HEK293 (cell line): ENCODE results near the gene PYGO2.

ENCODE experiments used
- CTCF ChIA-PET: fragments of 350-600 bp; formaldehyde crosslinking; extraction: SDS; loops from one replicate; lab custom pipeline; 2021; ENCODE audit warnings: antibody characterized with exemption; lab: Yijun Ruan, JAX
- POLR2A ChIA-PET: fragments of 300-600 bp; formaldehyde crosslinking; extraction: SDS; loops from one replicate; lab custom pipeline; 2020; ENCODE audit warnings: antibody characterized with exemption, inconsistent platforms; lab: Yijun Ruan, JAX
- H3K27ac ChIP-seq: fragments of 200-500 bp; sonication (Bioruptor generic); 2 replicates; pipeline ENCODE4 v1.5.1; 2014; ENCODE audit warnings: low read depth, low read length, control low read depth, inconsistent platforms; ENCODE audit errors: extremely low read depth
- H3K36me3 ChIP-seq, 2 experiments: fragments of 200-500 bp in 1 of 2; sonication (Bioruptor generic) in 1 of 2; 1 replicate in 1 of 2; 2 replicates in 1 of 2; pipeline ENCODE4 v1.5.1; 2014 to 2017; ENCODE audit warnings: inconsistent platforms in 2 of 2, low read length in 2 of 2; ENCODE audit not compliant: control insufficient read depth in 2 of 2, insufficient read depth in 1 of 2
- H3K4me1 ChIP-seq: fragments of 200-500 bp; sonication (Bioruptor generic); 2 replicates; pipeline ENCODE4 v1.5.1; 2014; ENCODE audit warnings: mild to moderate bottlenecking, low read length, inconsistent platforms; ENCODE audit not compliant: control insufficient read depth, insufficient read depth
- H3K4me3 ChIP-seq: 2 replicates; pipeline ENCODE4 v1.5.1; 2011; ENCODE audit warnings: low read depth, mild to moderate bottlenecking, control low read depth, low read length, moderate library complexity
- H3K9me3 ChIP-seq: fragments of 200-500 bp; sonication (Bioruptor generic); 2 replicates; pipeline ENCODE4 v1.5.1; 2014; ENCODE audit warnings: low read depth, low read length, inconsistent platforms; ENCODE audit not compliant: control insufficient read depth, insufficient read depth
- EGR2 ChIP-seq: fragments of 450-650 bp; formaldehyde crosslinking; IDR thresholded peaks from 2 replicates; pipeline ENCODE4 v1.5.1; 2016; ENCODE audit warnings: low read depth, missing biosample characterization, missing genetic modification characterization
- GLIS1 ChIP-seq: fragments of 450-650 bp; formaldehyde crosslinking; IDR thresholded peaks from 2 replicates; pipeline ENCODE4 v1.5.1; 2016; ENCODE audit warnings: missing biosample characterization, missing genetic modification characterization
- IKZF3 ChIP-seq: fragments of 450-650 bp; IDR thresholded peaks from 2 replicates; pipeline ENCODE4 v1.5.0; 2018; ENCODE audit warnings: missing biosample characterization, mild to moderate bottlenecking, missing genetic modification characterization, moderate library complexity
- KLF10 ChIP-seq: fragments of 450-650 bp; IDR thresholded peaks from 2 replicates; pipeline ENCODE4 v1.5.1; 2018; ENCODE audit warnings: missing biosample characterization, mild to moderate bottlenecking, missing genetic modification characterization
- MYNN ChIP-seq: fragments of 450-650 bp; formaldehyde crosslinking; IDR thresholded peaks from 2 replicates; pipeline ENCODE4 v1.5.1; 2016; ENCODE audit warnings: missing biosample characterization, missing genetic modification characterization, borderline replicate concordance
- OVOL3 ChIP-seq: fragments of 450-650 bp; formaldehyde crosslinking; IDR thresholded peaks from 2 replicates; pipeline ENCODE4 v1.5.1; 2016; ENCODE audit warnings: missing biosample characterization, missing genetic modification characterization
- SP7 ChIP-seq: fragments of 450-650 bp; formaldehyde crosslinking; IDR thresholded peaks from 2 replicates; pipeline ENCODE4 v1.5.1; 2016; ENCODE audit warnings: missing biosample characterization, missing genetic modification characterization
- ZBTB17 ChIP-seq: fragments of 450-650 bp; formaldehyde crosslinking; IDR thresholded peaks from 2 replicates; pipeline ENCODE4 v1.5.1; 2016; ENCODE audit warnings: missing biosample characterization, missing genetic modification characterization
- ZFP3 ChIP-seq: fragments of 450-650 bp; formaldehyde crosslinking; IDR thresholded peaks from 2 replicates; pipeline ENCODE4 v1.5.1; 2016; ENCODE audit warnings: low read depth, missing biosample characterization, missing genetic modification characterization
- ZNF155 ChIP-seq: fragments of 450-650 bp; formaldehyde crosslinking; IDR thresholded peaks from 2 replicates; pipeline ENCODE4 v1.5.1; 2016; ENCODE audit warnings: missing biosample characterization, missing genetic modification characterization
- ZNF548 ChIP-seq: fragments of 450-650 bp; formaldehyde crosslinking; IDR thresholded peaks from 2 replicates; pipeline ENCODE4 v1.5.1; 2016; ENCODE audit warnings: missing biosample characterization, missing genetic modification characterization
- ZNF558 ChIP-seq: fragments of 450-650 bp; formaldehyde crosslinking; IDR thresholded peaks from 2 replicates; pipeline ENCODE4 v1.5.1; 2016; ENCODE audit warnings: missing biosample characterization, missing genetic modification characterization
- ZNF600 ChIP-seq: fragments of 450-650 bp; formaldehyde crosslinking; IDR thresholded peaks from 2 replicates; pipeline ENCODE4 v1.5.1; 2016; ENCODE audit warnings: missing biosample characterization, missing genetic modification characterization
- ZNF658 ChIP-seq: fragments of 450-650 bp; formaldehyde crosslinking; IDR thresholded peaks from 2 replicates; pipeline ENCODE4; 2016; ENCODE audit warnings: missing biosample characterization, missing genetic modification characterization
- ZNF76 ChIP-seq: fragments of 450-650 bp; formaldehyde crosslinking; IDR thresholded peaks from 2 replicates; pipeline ENCODE4; 2016; ENCODE audit warnings: low read depth, missing biosample characterization, missing genetic modification characterization, borderline replicate concordance
- ZNF777 ChIP-seq: fragments of 450-650 bp; formaldehyde crosslinking; IDR thresholded peaks from 2 replicates; pipeline ENCODE4 v1.5.1; 2017; ENCODE audit warnings: missing biosample characterization, missing genetic modification characterization, borderline replicate concordance
- TF ChIP-seq, protein P1 (sequence below): fragments of 450-650 bp; formaldehyde crosslinking; IDR thresholded peaks from 2 replicates; pipeline ENCODE4 v1.5.1; 2016; ENCODE audit warnings: missing biosample characterization, missing genetic modification characterization
- TF ChIP-seq, protein P2 (sequence below): fragments of 450-650 bp; formaldehyde crosslinking; IDR thresholded peaks from 2 replicates; pipeline ENCODE4 v1.5.1; 2016; ENCODE audit warnings: missing biosample characterization, missing genetic modification characterization
- TF ChIP-seq, protein P3 (sequence below): fragments of 450-650 bp; formaldehyde crosslinking; IDR thresholded peaks from 2 replicates; pipeline ENCODE4 v1.5.1; 2016; ENCODE audit warnings: missing biosample characterization, missing genetic modification characterization, low read depth
- TF ChIP-seq, protein P4 (sequence below): fragments of 450-650 bp; formaldehyde crosslinking; IDR thresholded peaks from 2 replicates; pipeline ENCODE4 v1.5.1; 2016; ENCODE audit warnings: missing biosample characterization, missing genetic modification characterization
- TF ChIP-seq, protein P5 (sequence below): fragments of 450-650 bp; formaldehyde crosslinking; IDR thresholded peaks from 2 replicates; pipeline ENCODE4 v1.5.1; 2016; ENCODE audit warnings: missing biosample characterization, missing genetic modification characterization
- TF ChIP-seq, protein P6 (sequence below): fragments of 450-650 bp; formaldehyde crosslinking; IDR thresholded peaks from 2 replicates; pipeline ENCODE4 v1.5.1; 2016; ENCODE audit warnings: missing biosample characterization, missing genetic modification characterization
- TF ChIP-seq, protein P7 (sequence below): fragments of 450-650 bp; formaldehyde crosslinking; IDR thresholded peaks from 2 replicates; pipeline ENCODE4 v1.5.1; 2017; ENCODE audit warnings: missing biosample characterization, missing genetic modification characterization

The PYGO2 gene

DNA sequence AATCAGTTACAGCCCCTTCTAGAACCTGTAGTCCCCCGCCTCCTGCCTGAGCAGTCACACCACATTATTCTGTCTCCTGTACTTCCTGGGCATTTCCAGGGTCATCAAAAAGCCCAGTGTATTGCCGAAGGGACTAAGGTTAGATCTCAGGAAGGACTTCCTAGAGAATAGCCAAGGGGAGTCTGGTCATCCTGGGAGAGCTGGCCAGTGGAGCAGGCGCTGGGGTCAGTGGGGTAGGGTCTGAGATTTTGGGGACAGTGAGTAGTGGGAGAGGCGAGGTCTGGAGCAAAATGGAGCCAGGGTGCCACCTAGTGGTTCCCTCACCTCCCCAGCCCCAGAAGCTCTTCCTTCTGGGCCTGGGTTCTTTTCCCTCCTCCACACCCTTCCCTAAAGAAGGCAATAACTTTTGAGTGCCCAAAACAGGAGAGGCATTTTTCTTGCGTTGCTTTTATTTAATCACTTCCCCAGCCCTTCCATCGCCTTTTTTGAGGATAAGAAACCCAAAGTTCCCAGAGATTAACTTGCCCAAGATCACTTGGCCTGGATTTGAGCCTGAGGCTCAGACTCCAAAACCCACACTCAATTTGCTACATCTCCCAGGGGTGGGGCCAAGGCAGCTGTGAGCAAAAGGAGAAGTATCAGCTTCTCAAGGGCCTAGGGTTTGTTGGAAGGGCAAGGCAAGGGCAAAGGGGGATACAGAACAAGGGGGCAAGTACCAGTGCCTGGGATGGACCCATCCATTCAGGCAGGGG lies 17.8 kb downstream of the PYGO2 start (continued):
- TF ChIP-seq, protein P1, sequence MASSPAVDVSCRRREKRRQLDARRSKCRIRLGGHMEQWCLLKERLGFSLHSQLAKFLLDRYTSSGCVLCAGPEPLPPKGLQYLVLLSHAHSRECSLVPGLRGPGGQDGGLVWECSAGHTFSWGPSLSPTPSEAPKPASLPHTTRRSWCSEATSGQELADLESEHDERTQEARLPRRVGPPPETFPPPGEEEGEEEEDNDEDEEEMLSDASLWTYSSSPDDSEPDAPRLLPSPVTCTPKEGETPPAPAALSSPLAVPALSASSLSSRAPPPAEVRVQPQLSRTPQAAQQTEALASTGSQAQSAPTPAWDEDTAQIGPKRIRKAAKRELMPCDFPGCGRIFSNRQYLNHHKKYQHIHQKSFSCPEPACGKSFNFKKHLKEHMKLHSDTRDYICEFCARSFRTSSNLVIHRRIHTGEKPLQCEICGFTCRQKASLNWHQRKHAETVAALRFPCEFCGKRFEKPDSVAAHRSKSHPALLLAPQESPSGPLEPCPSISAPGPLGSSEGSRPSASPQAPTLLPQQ (tag by site-specific recombination): 0 out of 2 replicates have a peak, but pooled peaks have one; percentile 39
- TF ChIP-seq ZNF155 (tag by site-specific recombination) (no peak), ZFP3 (tag by site-specific recombination) (no peak), GLIS1 (tag by site-specific recombination) (no peak), ZNF600 (tag by site-specific recombination) (no peak), ZNF76 (tag by site-specific recombination) (no peak), EGR2 (no peak), SP7 (tag by site-specific recombination) (0 out of 2 replicates have a peak, but pooled peaks have one; percentile 30), KLF10 (tag by site-specific recombination) (no peak), OVOL3 (tag by site-specific recombination) (no peak), IKZF3 (tag by site-specific recombination) (peak; percentile 42; the same call in 1 of the 2 replicates), ZNF658 (no peak), ZBTB17 (tag by site-specific recombination) (peak; percentile 26; the same call in 1 of the 2 replicates), ZNF777 (tag by site-specific recombination) (no peak)
- TF ChIP-seq, protein P2, sequence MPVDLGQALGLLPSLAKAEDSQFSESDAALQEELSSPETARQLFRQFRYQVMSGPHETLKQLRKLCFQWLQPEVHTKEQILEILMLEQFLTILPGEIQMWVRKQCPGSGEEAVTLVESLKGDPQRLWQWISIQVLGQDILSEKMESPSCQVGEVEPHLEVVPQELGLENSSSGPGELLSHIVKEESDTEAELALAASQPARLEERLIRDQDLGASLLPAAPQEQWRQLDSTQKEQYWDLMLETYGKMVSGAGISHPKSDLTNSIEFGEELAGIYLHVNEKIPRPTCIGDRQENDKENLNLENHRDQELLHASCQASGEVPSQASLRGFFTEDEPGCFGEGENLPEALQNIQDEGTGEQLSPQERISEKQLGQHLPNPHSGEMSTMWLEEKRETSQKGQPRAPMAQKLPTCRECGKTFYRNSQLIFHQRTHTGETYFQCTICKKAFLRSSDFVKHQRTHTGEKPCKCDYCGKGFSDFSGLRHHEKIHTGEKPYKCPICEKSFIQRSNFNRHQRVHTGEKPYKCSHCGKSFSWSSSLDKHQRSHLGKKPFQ (tag by site-specific recombination): no peak
- TF ChIP-seq, protein P3, sequence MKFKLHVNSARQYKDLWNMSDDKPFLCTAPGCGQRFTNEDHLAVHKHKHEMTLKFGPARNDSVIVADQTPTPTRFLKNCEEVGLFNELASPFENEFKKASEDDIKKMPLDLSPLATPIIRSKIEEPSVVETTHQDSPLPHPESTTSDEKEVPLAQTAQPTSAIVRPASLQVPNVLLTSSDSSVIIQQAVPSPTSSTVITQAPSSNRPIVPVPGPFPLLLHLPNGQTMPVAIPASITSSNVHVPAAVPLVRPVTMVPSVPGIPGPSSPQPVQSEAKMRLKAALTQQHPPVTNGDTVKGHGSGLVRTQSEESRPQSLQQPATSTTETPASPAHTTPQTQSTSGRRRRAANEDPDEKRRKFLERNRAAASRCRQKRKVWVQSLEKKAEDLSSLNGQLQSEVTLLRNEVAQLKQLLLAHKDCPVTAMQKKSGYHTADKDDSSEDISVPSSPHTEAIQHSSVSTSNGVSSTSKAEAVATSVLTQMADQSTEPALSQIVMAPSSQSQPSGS: no peak
- TF ChIP-seq, protein P4, sequence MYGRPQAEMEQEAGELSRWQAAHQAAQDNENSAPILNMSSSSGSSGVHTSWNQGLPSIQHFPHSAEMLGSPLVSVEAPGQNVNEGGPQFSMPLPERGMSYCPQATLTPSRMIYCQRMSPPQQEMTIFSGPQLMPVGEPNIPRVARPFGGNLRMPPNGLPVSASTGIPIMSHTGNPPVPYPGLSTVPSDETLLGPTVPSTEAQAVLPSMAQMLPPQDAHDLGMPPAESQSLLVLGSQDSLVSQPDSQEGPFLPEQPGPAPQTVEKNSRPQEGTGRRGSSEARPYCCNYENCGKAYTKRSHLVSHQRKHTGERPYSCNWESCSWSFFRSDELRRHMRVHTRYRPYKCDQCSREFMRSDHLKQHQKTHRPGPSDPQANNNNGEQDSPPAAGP (tag by site-specific recombination): peak; percentile 51; the same call in 1 of the 2 replicates
- TF ChIP-seq, protein P5, sequence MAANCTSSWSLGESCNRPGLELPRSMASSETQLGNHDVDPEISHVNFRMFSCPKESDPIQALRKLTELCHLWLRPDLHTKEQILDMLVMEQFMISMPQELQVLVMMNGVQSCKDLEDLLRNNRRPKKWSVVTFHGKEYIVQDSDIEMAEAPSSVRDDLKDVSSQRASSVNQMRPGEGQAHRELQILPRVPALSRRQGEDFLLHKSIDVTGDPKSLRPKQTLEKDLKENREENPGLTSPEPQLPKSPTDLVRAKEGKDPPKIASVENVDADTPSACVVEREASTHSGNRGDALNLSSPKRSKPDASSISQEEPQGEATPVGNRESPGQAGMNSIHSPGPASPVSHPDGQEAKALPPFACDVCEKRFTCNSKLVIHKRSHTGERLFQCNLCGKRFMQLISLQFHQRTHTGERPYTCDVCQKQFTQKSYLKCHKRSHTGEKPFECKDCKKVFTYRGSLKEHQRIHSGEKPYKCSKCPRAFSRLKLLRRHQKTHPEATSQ (tag by site-specific recombination): no peak

DNA sequence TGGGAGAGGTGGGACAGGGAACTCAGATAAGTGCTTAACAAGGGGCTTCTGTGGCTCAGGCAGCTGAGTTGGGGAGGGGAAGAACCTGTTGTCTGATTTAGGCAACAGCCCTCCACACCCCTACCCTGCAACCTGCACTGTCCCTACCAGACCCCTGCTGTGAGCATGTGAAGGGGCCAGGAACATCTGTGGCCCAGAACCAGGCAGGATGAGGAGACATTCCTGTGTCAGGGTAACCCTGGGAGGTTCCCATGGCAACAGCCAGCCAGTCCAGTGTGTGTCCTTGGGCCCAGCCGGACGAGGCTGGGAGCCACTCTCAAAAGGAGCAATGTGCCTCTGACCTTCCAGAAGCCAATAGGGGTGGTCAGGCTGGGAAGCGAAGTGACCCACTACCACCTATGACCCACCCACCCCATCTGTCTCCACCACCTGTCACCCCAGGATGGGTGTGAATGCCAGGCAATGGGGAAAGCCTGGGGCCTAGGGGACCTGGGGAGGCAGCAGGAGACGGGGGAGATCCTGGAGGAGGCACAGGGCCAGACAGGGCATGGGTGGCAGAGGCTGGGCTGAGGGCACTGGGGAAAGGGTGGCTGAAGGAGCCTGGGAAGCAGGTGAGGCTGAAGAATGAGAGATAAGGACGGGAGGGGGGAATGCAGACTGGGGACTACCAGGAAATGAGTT lies 20.1 kb downstream of the PYGO2 start:
- Histone ChIP-seq H3K4me1 (no peaks in the 10 kb centered on the region), H3K9me3 (no peaks in the 10 kb centered on the region), H3K36me3 (peaks cover 0 to 8% of the 10 kb centered on the region in 2 experiments; a peak in 1 of 3 replicates), H3K4me3 (no peak overlapping the region), H3K27ac (no peak overlapping the region)
- POLR2A ChIA-PET: no interaction called here
- CTCF ChIA-PET: interaction anchor here (1.5 kb wide), 1 partner anchor 382 kb away, joined by 5 read pairs; no protein-coding TSS in a partner anchor
- TF ChIP-seq, protein P6, sequence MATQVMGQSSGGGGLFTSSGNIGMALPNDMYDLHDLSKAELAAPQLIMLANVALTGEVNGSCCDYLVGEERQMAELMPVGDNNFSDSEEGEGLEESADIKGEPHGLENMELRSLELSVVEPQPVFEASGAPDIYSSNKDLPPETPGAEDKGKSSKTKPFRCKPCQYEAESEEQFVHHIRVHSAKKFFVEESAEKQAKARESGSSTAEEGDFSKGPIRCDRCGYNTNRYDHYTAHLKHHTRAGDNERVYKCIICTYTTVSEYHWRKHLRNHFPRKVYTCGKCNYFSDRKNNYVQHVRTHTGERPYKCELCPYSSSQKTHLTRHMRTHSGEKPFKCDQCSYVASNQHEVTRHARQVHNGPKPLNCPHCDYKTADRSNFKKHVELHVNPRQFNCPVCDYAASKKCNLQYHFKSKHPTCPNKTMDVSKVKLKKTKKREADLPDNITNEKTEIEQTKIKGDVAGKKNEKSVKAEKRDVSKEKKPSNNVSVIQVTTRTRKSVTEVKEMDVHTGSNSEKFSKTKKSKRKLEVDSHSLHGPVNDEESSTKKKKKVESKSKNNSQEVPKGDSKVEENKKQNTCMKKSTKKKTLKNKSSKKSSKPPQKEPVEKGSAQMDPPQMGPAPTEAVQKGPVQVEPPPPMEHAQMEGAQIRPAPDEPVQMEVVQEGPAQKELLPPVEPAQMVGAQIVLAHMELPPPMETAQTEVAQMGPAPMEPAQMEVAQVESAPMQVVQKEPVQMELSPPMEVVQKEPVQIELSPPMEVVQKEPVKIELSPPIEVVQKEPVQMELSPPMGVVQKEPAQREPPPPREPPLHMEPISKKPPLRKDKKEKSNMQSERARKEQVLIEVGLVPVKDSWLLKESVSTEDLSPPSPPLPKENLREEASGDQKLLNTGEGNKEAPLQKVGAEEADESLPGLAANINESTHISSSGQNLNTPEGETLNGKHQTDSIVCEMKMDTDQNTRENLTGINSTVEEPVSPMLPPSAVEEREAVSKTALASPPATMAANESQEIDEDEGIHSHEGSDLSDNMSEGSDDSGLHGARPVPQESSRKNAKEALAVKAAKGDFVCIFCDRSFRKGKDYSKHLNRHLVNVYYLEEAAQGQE: no peak
- TF ChIP-seq, protein P7, sequence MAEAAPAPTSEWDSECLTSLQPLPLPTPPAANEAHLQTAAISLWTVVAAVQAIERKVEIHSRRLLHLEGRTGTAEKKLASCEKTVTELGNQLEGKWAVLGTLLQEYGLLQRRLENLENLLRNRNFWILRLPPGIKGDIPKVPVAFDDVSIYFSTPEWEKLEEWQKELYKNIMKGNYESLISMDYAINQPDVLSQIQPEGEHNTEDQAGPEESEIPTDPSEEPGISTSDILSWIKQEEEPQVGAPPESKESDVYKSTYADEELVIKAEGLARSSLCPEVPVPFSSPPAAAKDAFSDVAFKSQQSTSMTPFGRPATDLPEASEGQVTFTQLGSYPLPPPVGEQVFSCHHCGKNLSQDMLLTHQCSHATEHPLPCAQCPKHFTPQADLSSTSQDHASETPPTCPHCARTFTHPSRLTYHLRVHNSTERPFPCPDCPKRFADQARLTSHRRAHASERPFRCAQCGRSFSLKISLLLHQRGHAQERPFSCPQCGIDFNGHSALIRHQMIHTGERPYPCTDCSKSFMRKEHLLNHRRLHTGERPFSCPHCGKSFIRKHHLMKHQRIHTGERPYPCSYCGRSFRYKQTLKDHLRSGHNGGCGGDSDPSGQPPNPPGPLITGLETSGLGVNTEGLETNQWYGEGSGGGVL: no peak
- TF ChIP-seq ZNF558 (tag by site-specific recombination) (no peak), ZNF548 (tag by site-specific recombination) (no peak), MYNN (tag by site-specific recombination) (peak; percentile 76)
